ENCODE data around the gene RPL22.

RPL22 gene

DNA sequence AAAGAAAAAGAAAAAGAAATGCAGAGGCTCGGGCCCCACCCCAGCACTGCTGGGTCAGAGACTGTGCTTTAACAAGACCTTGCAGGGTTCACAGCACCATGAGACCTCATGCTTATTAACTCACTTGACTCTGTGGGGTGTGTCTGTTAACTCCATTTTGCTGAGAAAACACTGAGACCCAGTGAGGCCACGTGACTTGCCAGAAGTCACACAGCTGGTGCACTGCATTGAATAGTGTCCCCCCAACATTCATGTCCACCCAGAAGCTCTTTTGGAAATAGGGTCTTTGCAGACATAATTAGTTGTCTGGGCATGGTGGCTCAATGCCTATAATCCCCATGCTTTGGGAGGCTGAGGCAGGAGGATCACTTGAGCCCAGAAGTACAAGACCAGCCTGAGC is 59.0 kb downstream of the RPL22 start:
- no peak for DNase-seq (ENCODE audit: low read depth, low spot score)
- no peak overlapping the region for H3K27ac ChIP-seq

DNA sequence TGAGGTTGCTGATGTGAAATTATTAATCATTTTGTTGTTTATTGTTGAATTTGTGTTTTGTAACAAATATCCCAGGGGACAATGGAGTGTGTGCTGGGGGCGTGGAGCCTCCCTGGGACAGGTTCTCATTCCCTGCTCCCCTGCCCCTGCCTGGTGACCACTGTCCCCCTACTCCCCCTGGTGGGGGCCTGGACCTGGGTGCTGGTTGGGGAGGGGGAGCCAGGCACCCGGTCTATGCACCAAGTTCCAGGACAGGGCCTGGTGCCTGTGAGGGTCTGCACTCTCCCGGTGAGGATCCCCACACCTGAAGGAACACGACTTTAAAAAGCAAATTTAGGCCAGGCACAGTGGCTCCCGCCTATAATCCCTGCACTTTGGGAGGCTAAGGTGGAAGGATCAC is 61.6 kb downstream of the RPL22 start:
- H3K27ac ChIP-seq = no peak overlapping the region
- no peak for DNase-seq (ENCODE audit: low read depth, low spot score)

DNA sequence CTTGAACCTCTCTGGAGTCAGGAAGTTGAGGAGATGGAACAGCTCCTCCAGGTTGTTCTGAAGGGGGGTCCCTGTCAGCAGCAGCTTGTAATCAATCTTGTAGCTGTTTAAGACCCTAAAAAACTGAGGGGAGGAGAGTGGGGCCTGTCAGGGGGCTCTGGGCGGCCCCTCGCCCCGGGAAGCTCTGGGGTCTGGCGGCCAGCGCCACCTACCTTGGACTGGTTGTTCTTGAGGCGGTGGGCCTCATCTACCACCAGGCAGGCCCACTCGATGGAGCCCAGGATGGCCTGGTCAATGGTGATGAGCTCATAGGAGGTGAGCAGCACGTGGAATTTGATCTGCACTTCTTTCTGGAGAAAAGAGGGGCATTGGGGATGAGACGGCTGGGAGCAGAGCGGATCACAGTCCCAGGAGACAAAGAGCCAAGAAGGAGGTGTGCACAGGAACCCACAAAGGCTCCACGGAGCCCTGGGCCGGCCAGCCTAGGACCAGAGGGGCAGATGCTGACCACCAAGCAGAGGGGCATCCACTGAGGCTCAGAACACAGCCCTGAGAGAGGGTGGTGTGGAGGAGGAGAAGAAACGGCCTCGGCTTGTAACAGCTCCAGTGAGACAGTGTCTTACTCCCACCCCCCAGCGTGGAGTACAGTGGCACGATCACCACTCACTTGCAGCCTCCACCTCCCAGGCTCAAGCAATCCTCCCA is 62.7 kb downstream of the RPL22 start:
- no peak overlapping the region for H3K27ac ChIP-seq
- no peak for DNase-seq (ENCODE audit: low read depth, low spot score)

Data from epithelial cell of prostate (primary cell).